HG02798 (cell line): ENCODE results near the gene MAPKBP1.
"Not testable (repeated sequence)": the region's sequence is repeated elsewhere in the genome, so short reads cannot be mapped to it uniquely, and the experiment has no call there.

ENCODE experiments used
- ATAC-seq: cut with Tn5 transposase; IDR thresholded peaks from one replicate; pipeline ENCODE4 v1.9.1; 2021; ENCODE audit warnings: mild to moderate bottlenecking; ENCODE audit not compliant: unreplicated experiment, poor library complexity

Gene MAPKBP1

GRCh38 chr15:41774062-41774881 lies at the start of gene MAPKBP1:
Gene MAPKBP1, plus strand, starts transcription at chr15:41774484. Its CDS starts 792 bp downstream, at chr15:41775276.
- peak; percentile 90 for ATAC-seq

- ATAC-seq: no peak
These were observed 47.1 kb upstream of the MAPKBP1 start for GRCh38 chr15:41727143-41727542.

GRCh38 chr15:41728061-41728460 lies 46.2 kb upstream of the MAPKBP1 start:
- ATAC-seq: not testable (repeated sequence)

GRCh38 chr15:41730543-41730942 lies 43.7 kb upstream of the MAPKBP1 start:
- no peak for ATAC-seq

- no peak for ATAC-seq
These were observed 41.8 kb upstream of the MAPKBP1 start for GRCh38 chr15:41732483-41732882.

- ATAC-seq: no peak
These were observed 40.2 kb upstream of the MAPKBP1 start for GRCh38 chr15:41734079-41734478.

- no peak for ATAC-seq
These were observed 39.2 kb upstream of the MAPKBP1 start for GRCh38 chr15:41735046-41735445.

- ATAC-seq: not testable (repeated sequence)
These were observed 38.8 kb upstream of the MAPKBP1 start for GRCh38 chr15:41735492-41735891.

- ATAC-seq: no peak
These were observed 27.5 kb upstream of the MAPKBP1 start for GRCh38 chr15:41746802-41747201.

GRCh38 chr15:41756198-41756597 lies 18.1 kb upstream of the MAPKBP1 start:
- no peak for ATAC-seq

- ATAC-seq: no peak
These were observed 1.5 kb upstream of the MAPKBP1 start for GRCh38 chr15:41772720-41773331.

GRCh38 chr15:41773332-41773728 lies 954 bp upstream of the MAPKBP1 start:
- no peak for ATAC-seq

GRCh38 chr15:41773729-41774061 lies 589 bp upstream of the MAPKBP1 start:
- ATAC-seq: peak; percentile 0

GRCh38 chr15:41774882-41775417 lies 666 bp downstream of the MAPKBP1 start:
- no peak for ATAC-seq

- no peak for ATAC-seq
These were observed 1.4 kb downstream of the MAPKBP1 start for GRCh38 chr15:41775651-41776050.

- no peak for ATAC-seq
These were observed 3.2 kb downstream of the MAPKBP1 start for GRCh38 chr15:41777421-41777973.

GRCh38 chr15:41778521-41778920 lies 4.2 kb downstream of the MAPKBP1 start:
- ATAC-seq: no peak

- no peak for ATAC-seq
These were observed 5.4 kb downstream of the MAPKBP1 start for GRCh38 chr15:41779662-41780157.

- ATAC-seq: no peak
These were observed 6.0 kb downstream of the MAPKBP1 start for GRCh38 chr15:41780266-41780665.

- no peak for ATAC-seq
These were observed 6.4 kb downstream of the MAPKBP1 start for GRCh38 chr15:41780727-41781126.
